ENCODE data around the gene PSMD6. TPM values are rescaled to one million over a fixed set of nuclear protein-coding genes. Genes with fewer than 3 reads are reported as not detected.

Gene PSMD6
- total RNA-seq, 1 donor from 2014 or later: 88.5 TPM

GRCh38 chr3:64009528-64009927 is 13.8 kb downstream of the PSMD6 start:
- intact Hi-C loops (cut with micrococcal nuclease): no loop called here

GRCh38 chr3:64008487-64009351 is 14.6 kb downstream of the PSMD6 start:
- intact Hi-C loops (cut with micrococcal nuclease): no loop called here

- intact Hi-C loops (cut with micrococcal nuclease): no loop called here
These were observed 15.3 kb downstream of the PSMD6 start for GRCh38 chr3:64008017-64008416.

- intact Hi-C loops (cut with micrococcal nuclease): no loop called here
These were observed 19.7 kb downstream of the PSMD6 start for GRCh38 chr3:64003589-64003988.

- intact Hi-C loops (cut with micrococcal nuclease): no loop called here
These were observed 21.1 kb downstream of the PSMD6 start for GRCh38 chr3:64002233-64002632.

GRCh38 chr3:64000453-64001055 is 22.7 kb downstream of the PSMD6 start:
- intact Hi-C loops (cut with micrococcal nuclease): no loop called here

GRCh38 chr3:63998852-63999754 is 24.2 kb downstream of the PSMD6 start:
- intact Hi-C loops (cut with micrococcal nuclease): no loop called here

GRCh38 chr3:63995086-63995485 is 28.2 kb downstream of the PSMD6 start:
- intact Hi-C loops (cut with micrococcal nuclease): no loop called here

GRCh38 chr3:63993653-63994079 is 29.6 kb downstream of the PSMD6 start:
- intact Hi-C loops (cut with micrococcal nuclease): loop anchor here (1.0 kb wide), 2 partner anchors 25 to 31 kb away; no protein-coding TSS in a partner anchor

- intact Hi-C loops (cut with micrococcal nuclease): loop anchor here (1.0 kb wide), 2 partner anchors 24 to 30 kb away; no protein-coding TSS in a partner anchor
These were observed 30.6 kb downstream of the PSMD6 start for GRCh38 chr3:63992516-63993209.

- intact Hi-C loops (cut with micrococcal nuclease): no loop called here
These were observed 31.6 kb downstream of the PSMD6 start for GRCh38 chr3:63991666-63992065.

GRCh38 chr3:63990733-63991132 is 32.6 kb downstream of the PSMD6 start:
- intact Hi-C loops (cut with micrococcal nuclease): no loop called here

- intact Hi-C loops (cut with micrococcal nuclease): no loop called here
These were observed 33.1 kb downstream of the PSMD6 start for GRCh38 chr3:63990204-63990603.

- intact Hi-C loops (cut with micrococcal nuclease): no loop called here
These were observed 34.4 kb downstream of the PSMD6 start for GRCh38 chr3:63988943-63989342.

GRCh38 chr3:63986831-63987230 is 36.5 kb downstream of the PSMD6 start:
- intact Hi-C loops (cut with micrococcal nuclease): no loop called here

- intact Hi-C loops (cut with micrococcal nuclease): no loop called here
These were observed 37.1 kb downstream of the PSMD6 start for GRCh38 chr3:63986146-63986545.

- intact Hi-C loops (cut with micrococcal nuclease): loop anchor here (5.0 kb wide), 1 partner anchor 38 kb away; the partner anchor contains the start of gene PSMD6
These were observed 38.9 kb downstream of the PSMD6 start for GRCh38 chr3:63984391-63984790.

- intact Hi-C loops (cut with micrococcal nuclease): loop anchor here (5.0 kb wide), 1 partner anchor 40 kb away; the partner anchor contains the start of gene PSMD6
These were observed 41.3 kb downstream of the PSMD6 start for GRCh38 chr3:63981980-63982379.

- intact Hi-C loops (cut with micrococcal nuclease): loop anchor here (5.0 kb wide), 1 partner anchor 41 kb away; the partner anchor contains the start of gene PSMD6
These were observed 42.3 kb downstream of the PSMD6 start for GRCh38 chr3:63980830-63981498.

GRCh38 chr3:63980019-63980418 is 43.3 kb downstream of the PSMD6 start:
- intact Hi-C loops (cut with micrococcal nuclease): loop anchor here (5.0 kb wide), 1 partner anchor 42 kb away; the partner anchor contains the start of gene PSMD6

Measured in T-helper 2 cell treated with Interferon-gamma antibody and Interleukin-4, amounts not matched to agents 100 ng/mL and 5 ng/mL, for 36 hours (primary cell).